Raji (cell line): ENCODE results near the gene HOXA1.

ENCODE experiments used
- POLR2A ChIP-seq: IDR thresholded peaks from 2 replicates; pipeline ENCODE4 v1.6.1; 2011; ENCODE audit warnings: low read depth, low read length, control low read depth; ENCODE audit not compliant: insufficient read depth

The HOXA1 gene

GRCh38 chr7:27106901-27107240 is 11.1 kb upstream of the HOXA1 start:
- no peak for TF ChIP-seq POLR2A

- no peak for TF ChIP-seq POLR2A
Observed at GRCh38 chr7:27106181-27106900, 10.5 kb upstream of the HOXA1 start.

GRCh38 chr7:27105301-27106031 is 9.7 kb upstream of the HOXA1 start:
- TF ChIP-seq POLR2A = no peak

GRCh38 chr7:27104341-27105058 is 8.7 kb upstream of the HOXA1 start:
- no peak for TF ChIP-seq POLR2A

GRCh38 chr7:27103489-27104226 is 7.9 kb upstream of the HOXA1 start:
- TF ChIP-seq POLR2A = no peak

GRCh38 chr7:27102581-27103442 is 7.0 kb upstream of the HOXA1 start, which contains the start of gene HOXA2:
TSS of gene HOXA2 (minus strand) at chr7:27102683. CDS start at chr7:27102500, 183 bp downstream.
- TF ChIP-seq POLR2A = no peak

- no peak for TF ChIP-seq POLR2A
Observed at GRCh38 chr7:27101957-27102580, 6.3 kb upstream of the HOXA1 start.

GRCh38 chr7:27101171-27101956 is 5.6 kb upstream of the HOXA1 start:
- TF ChIP-seq POLR2A = no peak

GRCh38 chr7:27100694-27101170 is 4.9 kb upstream of the HOXA1 start:
- TF ChIP-seq POLR2A = no peak

- no peak for TF ChIP-seq POLR2A
Observed at GRCh38 chr7:27099453-27100370, 3.9 kb upstream of the HOXA1 start.

- no peak for TF ChIP-seq POLR2A
Observed at GRCh38 chr7:27098578-27099451, 3.0 kb upstream of the HOXA1 start.
